WERI-Rb-1 (cell line): ENCODE measurements around the gene DNM3.
"Not testable (repeated sequence)": the region's sequence is repeated elsewhere in the genome, so short reads cannot be mapped to it uniquely, and the experiment has no call there.

Source experiments
- DNase-seq: peaks from one replicate; pipeline ENCODE4 v3.0.0-alpha.2; 2020
- H3K27ac ChIP-seq: fragments of 250-450 bp; sonication (Bioruptor Pico); 2 replicates; pipeline ENCODE4 v1.5.1; 2020; ENCODE audit warnings: mild to moderate bottlenecking, moderate library complexity
- H3K27me3 ChIP-seq: fragments of 250-450 bp; sonication (Bioruptor Pico); 2 replicates; pipeline ENCODE4 v1.5.1; 2021; ENCODE audit warnings: mild to moderate bottlenecking, low read depth, moderate library complexity; ENCODE audit not compliant: insufficient read depth, severe bottlenecking
- H3K36me3 ChIP-seq: fragments of 250-450 bp; sonication (Bioruptor Pico); 2 replicates; pipeline ENCODE4 v1.5.1; 2020; ENCODE audit warnings: mild to moderate bottlenecking, moderate library complexity
- H3K4me3 ChIP-seq: 2 replicates; pipeline ENCODE4 v1.5.1; 2011; ENCODE audit warnings: low read depth, mild to moderate bottlenecking, control low read depth, low read length
- H3K9me3 ChIP-seq: fragments of 250-450 bp; sonication (Bioruptor Pico); 2 replicates; pipeline ENCODE4 v1.5.1; 2021; ENCODE audit warnings: mild to moderate bottlenecking, moderate library complexity; ENCODE audit not compliant: severe bottlenecking
- TF ChIP-seq, protein P1 (sequence below): IDR thresholded peaks from 2 replicates; pipeline ENCODE4 v1.5.1; 2011; ENCODE audit warnings: low read depth, mild to moderate bottlenecking, control low read depth, inconsistent platforms, low read length

Gene DNM3

DNA sequence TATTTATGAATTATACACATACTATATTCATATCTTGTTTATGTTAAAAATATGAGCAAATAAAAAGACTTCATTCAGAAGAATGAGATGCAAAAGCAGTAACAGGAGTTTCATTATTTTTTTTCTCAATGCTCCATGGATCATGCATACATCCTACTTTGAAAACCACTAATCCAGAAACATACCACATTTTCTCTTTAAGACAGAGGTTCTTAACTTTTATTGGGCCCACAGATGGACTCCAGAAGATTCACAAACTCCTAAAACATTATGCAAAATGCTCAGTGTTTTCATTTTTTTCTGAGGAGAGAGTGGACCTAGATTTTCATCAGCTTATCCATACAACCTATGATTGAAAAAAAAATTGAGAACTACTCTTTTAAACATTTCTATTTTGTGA is 227.8 kb downstream of the DNM3 start:
- no peaks in the 10 kb centered on the region for H3K9me3 ChIP-seq
- no peaks in the 10 kb centered on the region for H3K36me3 ChIP-seq
- H3K27ac ChIP-seq = no peak overlapping the region
- no peaks in the 10 kb centered on the region for H3K27me3 ChIP-seq
- TF ChIP-seq, protein P1, sequence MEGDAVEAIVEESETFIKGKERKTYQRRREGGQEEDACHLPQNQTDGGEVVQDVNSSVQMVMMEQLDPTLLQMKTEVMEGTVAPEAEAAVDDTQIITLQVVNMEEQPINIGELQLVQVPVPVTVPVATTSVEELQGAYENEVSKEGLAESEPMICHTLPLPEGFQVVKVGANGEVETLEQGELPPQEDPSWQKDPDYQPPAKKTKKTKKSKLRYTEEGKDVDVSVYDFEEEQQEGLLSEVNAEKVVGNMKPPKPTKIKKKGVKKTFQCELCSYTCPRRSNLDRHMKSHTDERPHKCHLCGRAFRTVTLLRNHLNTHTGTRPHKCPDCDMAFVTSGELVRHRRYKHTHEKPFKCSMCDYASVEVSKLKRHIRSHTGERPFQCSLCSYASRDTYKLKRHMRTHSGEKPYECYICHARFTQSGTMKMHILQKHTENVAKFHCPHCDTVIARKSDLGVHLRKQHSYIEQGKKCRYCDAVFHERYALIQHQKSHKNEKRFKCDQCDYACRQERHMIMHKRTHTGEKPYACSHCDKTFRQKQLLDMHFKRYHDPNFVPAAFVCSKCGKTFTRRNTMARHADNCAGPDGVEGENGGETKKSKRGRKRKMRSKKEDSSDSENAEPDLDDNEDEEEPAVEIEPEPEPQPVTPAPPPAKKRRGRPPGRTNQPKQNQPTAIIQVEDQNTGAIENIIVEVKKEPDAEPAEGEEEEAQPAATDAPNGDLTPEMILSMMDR = no peak
- DNase-seq = no peak
- H3K4me3 ChIP-seq = no peak overlapping the region

GRCh38 chr1:172069534-172069933 is 228.2 kb downstream of the DNM3 start:
- TF ChIP-seq, protein P1 = no peak
- Histone ChIP-seq H3K9me3 (no peaks in the 10 kb centered on the region), H3K4me3 (no peak overlapping the region), H3K27me3 (no peaks in the 10 kb centered on the region), H3K27ac (no peak overlapping the region), H3K36me3 (no peaks in the 10 kb centered on the region)
- no peak for DNase-seq

GRCh38 chr1:172070055-172070454 is 228.8 kb downstream of the DNM3 start:
- DNase-seq = no peak
- TF ChIP-seq, protein P1 = no peak
- H3K27ac ChIP-seq = no peak overlapping the region
- H3K27me3 ChIP-seq = no peaks in the 10 kb centered on the region
- no peak overlapping the region for H3K4me3 ChIP-seq
- H3K36me3 ChIP-seq = no peaks in the 10 kb centered on the region
- H3K9me3 ChIP-seq = no peaks in the 10 kb centered on the region

DNA sequence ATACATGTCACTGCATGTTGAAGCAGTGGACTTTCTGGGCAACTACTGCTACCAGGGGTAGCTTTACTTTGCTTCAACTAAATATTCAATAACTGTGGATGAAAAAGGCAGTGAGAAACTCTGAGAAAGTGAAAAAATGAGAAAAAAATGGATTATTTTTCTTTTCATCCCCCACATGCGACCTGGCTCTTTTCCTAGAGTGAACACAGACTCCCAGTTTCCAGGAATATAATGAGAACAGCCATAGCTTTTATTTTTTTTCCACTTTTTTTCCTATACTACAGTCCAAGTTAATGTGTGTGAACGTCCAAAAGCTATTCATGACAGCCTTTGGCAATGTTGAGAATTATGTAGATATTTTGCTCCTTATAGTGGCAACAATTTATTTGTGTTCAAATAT is 230.4 kb downstream of the DNM3 start:
- H3K4me3 ChIP-seq = no peak overlapping the region
- no peak overlapping the region for H3K27ac ChIP-seq
- no peaks in the 10 kb centered on the region for H3K9me3 ChIP-seq
- no peak for DNase-seq
- TF ChIP-seq, protein P1 = no peak
- no peaks in the 10 kb centered on the region for H3K27me3 ChIP-seq
- no peaks in the 10 kb centered on the region for H3K36me3 ChIP-seq

GRCh38 chr1:172079859-172080258 is 238.6 kb downstream of the DNM3 start:
- not testable (repeated sequence) for H3K27me3 ChIP-seq, H3K4me3 ChIP-seq, H3K36me3 ChIP-seq, H3K9me3 ChIP-seq, H3K27ac ChIP-seq, DNase-seq

- TF ChIP-seq, protein P1 = no peak
Observed at GRCh38 chr1:172083191-172083590, 241.9 kb downstream of the DNM3 start.

More at GRCh38 chr1:172083191-172083590, 241.9 kb downstream of the DNM3 start:
- Histone ChIP-seq H3K27ac (no peak overlapping the region), H3K36me3 (no peaks in the 10 kb centered on the region), H3K27me3 (no peaks in the 10 kb centered on the region), H3K4me3 (no peak overlapping the region), H3K9me3 (no peaks in the 10 kb centered on the region)
- no peak for DNase-seq
